HepG2 (cell line): ENCODE data around the gene CTCF. TPM values are rescaled to one million over a fixed set of nuclear protein-coding genes. Genes with fewer than 3 reads are reported as not detected.

Experiments used
- FOXC1 ChIP-seq: sonication (generic); formaldehyde crosslinking; IDR thresholded peaks from 2 replicates; pipeline ENCODE4 v1.8.0; 2022; ENCODE audit warnings: mild to moderate bottlenecking, missing genetic modification reagents, borderline replicate concordance
- FOXO1 ChIP-seq: sonication (generic); formaldehyde crosslinking; IDR thresholded peaks from 2 replicates; pipeline ENCODE4 v1.4.0; 2020; ENCODE audit warnings: missing genetic modification reagents
- GATAD1 ChIP-seq: IDR thresholded peaks from 2 replicates; pipeline ENCODE4 v1.6.1; 2016; ENCODE audit warnings: missing genetic modification reagents, missing compliant biosample characterization
- KLF12 ChIP-seq: sonication (generic); formaldehyde crosslinking; IDR thresholded peaks from 2 replicates; pipeline ENCODE4 v1.4.0; 2020; ENCODE audit warnings: missing genetic modification reagents, borderline replicate concordance
- KLF15 ChIP-seq: sonication (generic); formaldehyde crosslinking; IDR thresholded peaks from 2 replicates; pipeline ENCODE4 v1.8.1; 2023; ENCODE audit warnings: borderline replicate concordance, mild to moderate bottlenecking, inconsistent platforms, missing genetic modification reagents, mixed read lengths
- NPAS2 ChIP-seq: sonication (generic); formaldehyde crosslinking; IDR thresholded peaks from 2 replicates; pipeline ENCODE4 v1.8.0; 2022; ENCODE audit warnings: mild to moderate bottlenecking, missing genetic modification reagents, borderline replicate concordance
- RARG ChIP-seq: sonication (generic); formaldehyde crosslinking; IDR thresholded peaks from 2 replicates; pipeline ENCODE4 v1.4.0; 2020; ENCODE audit warnings: low read depth, mild to moderate bottlenecking, missing genetic modification reagents
- RCOR2 ChIP-seq: IDR thresholded peaks from 2 replicates; pipeline ENCODE4 v1.6.1; 2016; ENCODE audit warnings: missing biosample characterization, missing genetic modification reagents
- RFX1 ChIP-seq: fragments of 450-650 bp; IDR thresholded peaks from 2 replicates; pipeline ENCODE4 v1.6.1; 2017
- SKIL ChIP-seq: sonication (generic); formaldehyde crosslinking; IDR thresholded peaks from 2 replicates; pipeline ENCODE4 v1.8.0; 2022; ENCODE audit warnings: missing genetic modification reagents, mild to moderate bottlenecking, moderate library complexity, borderline replicate concordance
- STAT5B ChIP-seq: sonication (generic); formaldehyde crosslinking; IDR thresholded peaks from 2 replicates; pipeline ENCODE4 v1.4.0; 2020; ENCODE audit warnings: missing genetic modification reagents
- ZBTB1 ChIP-seq: sonication (generic); formaldehyde crosslinking; IDR thresholded peaks from 2 replicates; pipeline ENCODE4 v1.4.0; 2020; ENCODE audit warnings: missing genetic modification reagents, borderline replicate concordance
- ZBTB20 ChIP-seq: sonication (generic); formaldehyde crosslinking; IDR thresholded peaks from 2 replicates; pipeline ENCODE4 v1.8.1; 2023; ENCODE audit warnings: missing genetic modification reagents, low read depth, mild to moderate bottlenecking, borderline replicate concordance
- ZEB1 ChIP-seq: IDR thresholded peaks from 2 replicates; pipeline ENCODE4 v1.6.1; 2012; ENCODE audit warnings: mild to moderate bottlenecking, low read depth, inconsistent platforms; ENCODE audit not compliant: insufficient replicate concordance
- ZFP37 ChIP-seq: sonication (generic); formaldehyde crosslinking; IDR thresholded peaks from 2 replicates; pipeline ENCODE4 v1.4.0; 2020; ENCODE audit warnings: missing genetic modification reagents, borderline replicate concordance
- ZMAT3 ChIP-seq: sonication (generic); formaldehyde crosslinking; conservative IDR thresholded peaks from 2 replicates; pipeline ENCODE4 v1.7.0; 2021; ENCODE audit warnings: missing genetic modification reagents
- ZNF230 ChIP-seq: sonication (generic); formaldehyde crosslinking; IDR thresholded peaks from 2 replicates; pipeline ENCODE4 v1.4.0; 2020; ENCODE audit warnings: mild to moderate bottlenecking, missing genetic modification reagents
- ZNF34 ChIP-seq: sonication (generic); formaldehyde crosslinking; IDR thresholded peaks from 2 replicates; pipeline ENCODE4 v1.4.0; 2020; ENCODE audit warnings: mild to moderate bottlenecking, missing genetic modification reagents, borderline replicate concordance
- ZNF367 ChIP-seq: sonication (generic); formaldehyde crosslinking; IDR thresholded peaks from 2 replicates; pipeline ENCODE4 v1.4.0; 2020; ENCODE audit warnings: missing genetic modification reagents, borderline replicate concordance
- ZNF382 ChIP-seq: sonication (generic); formaldehyde crosslinking; IDR thresholded peaks from 2 replicates; pipeline ENCODE4 v1.5.0; 2020; ENCODE audit warnings: missing genetic modification reagents, mild to moderate bottlenecking, borderline replicate concordance
- ZNF496 ChIP-seq: sonication (generic); formaldehyde crosslinking; IDR thresholded peaks from 2 replicates; pipeline ENCODE4 v1.8.1; 2023; ENCODE audit warnings: mild to moderate bottlenecking, moderate library complexity, missing genetic modification reagents; ENCODE audit not compliant: insufficient replicate concordance
- ZNF878 ChIP-seq: sonication (generic); formaldehyde crosslinking; IDR thresholded peaks from 2 replicates; pipeline ENCODE4 v1.8.1; 2023; ENCODE audit warnings: mild to moderate bottlenecking, missing genetic modification reagents, moderate library complexity
- ZNF891 ChIP-seq: sonication (generic); formaldehyde crosslinking; IDR thresholded peaks from 2 replicates; pipeline ENCODE4 v1.5.0; 2020; ENCODE audit warnings: mild to moderate bottlenecking, missing genetic modification reagents
- ZSCAN29 ChIP-seq: sonication (generic); formaldehyde crosslinking; conservative IDR thresholded peaks from 2 replicates; pipeline ENCODE4 v1.4.0; 2020; ENCODE audit warnings: mild to moderate bottlenecking, missing genetic modification reagents
- polyA plus RNA-seq, 8 experiments: library from polyadenylated mRNA; depleted of rRNA in 3 of 8; stranded (reverse) in 7 of 8; unstranded in 1 of 8; fragments of >200 nt; fragmentation: Illumina TruSeq in 4 of 8; extraction: Trizol in 4 of 8; gene quantifications; 2 replicates each; pipeline versions ENCODE4 v1.2.1 to v1.2.3, GENCODE V29; 2011 to 2016; ENCODE audit warnings: low read depth in 4 of 8, missing spikeins in 1 of 8, mixed read lengths in 1 of 8; ENCODE audit not compliant: insufficient read depth in 1 of 8
- total RNA-seq, 5 experiments: library from RNA; depleted of rRNA; stranded (reverse); fragments of >200 nt; fragmentation: Illumina TruSeq; extraction: Trizol; gene quantifications; 2 replicates each; pipeline ENCODE4 v1.2.3, GENCODE V29; 2016; ENCODE audit warnings: low read depth in 1 of 5
- TF ChIP-seq, protein P1 (sequence below): sonication (generic); formaldehyde crosslinking; IDR thresholded peaks from 2 replicates; pipeline ENCODE4 v1.4.0; 2020; ENCODE audit warnings: missing genetic modification reagents
- TF ChIP-seq, protein P2 (sequence below): sonication (generic); formaldehyde crosslinking; IDR thresholded peaks from 2 replicates; pipeline ENCODE4 v1.4.0; 2020; ENCODE audit warnings: low read depth, mild to moderate bottlenecking, missing genetic modification reagents

The CTCF gene
- total and polyA plus RNA-seq, 2 of the 13 experiments (the other 11 are each of a cell fraction or from before 2014, with no cell fraction given), result 19.5 to 37.5 TPM

DNA sequence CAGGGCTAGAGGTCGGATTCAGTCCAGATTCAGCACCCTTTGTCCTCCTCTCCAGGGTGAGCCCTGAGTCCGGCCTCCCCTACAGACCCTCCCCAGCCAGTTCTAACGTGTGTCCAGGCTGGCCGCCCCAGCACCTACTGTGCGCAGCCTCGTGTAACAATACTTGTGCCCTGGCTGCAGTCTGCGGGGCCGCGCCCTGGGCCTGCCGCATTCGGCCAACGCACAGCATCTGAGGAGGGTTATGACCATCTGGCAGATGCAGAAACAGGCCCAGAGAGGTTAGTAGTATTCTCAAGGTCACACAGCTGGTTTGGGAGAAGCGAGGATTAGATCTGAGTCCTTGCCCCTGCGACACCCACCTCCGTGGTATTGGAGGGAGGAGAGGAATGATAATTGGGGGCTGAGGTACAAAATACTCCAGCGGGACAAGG is 32.7 kb upstream of the CTCF start (continued):
- TF ChIP-seq, protein P1, sequence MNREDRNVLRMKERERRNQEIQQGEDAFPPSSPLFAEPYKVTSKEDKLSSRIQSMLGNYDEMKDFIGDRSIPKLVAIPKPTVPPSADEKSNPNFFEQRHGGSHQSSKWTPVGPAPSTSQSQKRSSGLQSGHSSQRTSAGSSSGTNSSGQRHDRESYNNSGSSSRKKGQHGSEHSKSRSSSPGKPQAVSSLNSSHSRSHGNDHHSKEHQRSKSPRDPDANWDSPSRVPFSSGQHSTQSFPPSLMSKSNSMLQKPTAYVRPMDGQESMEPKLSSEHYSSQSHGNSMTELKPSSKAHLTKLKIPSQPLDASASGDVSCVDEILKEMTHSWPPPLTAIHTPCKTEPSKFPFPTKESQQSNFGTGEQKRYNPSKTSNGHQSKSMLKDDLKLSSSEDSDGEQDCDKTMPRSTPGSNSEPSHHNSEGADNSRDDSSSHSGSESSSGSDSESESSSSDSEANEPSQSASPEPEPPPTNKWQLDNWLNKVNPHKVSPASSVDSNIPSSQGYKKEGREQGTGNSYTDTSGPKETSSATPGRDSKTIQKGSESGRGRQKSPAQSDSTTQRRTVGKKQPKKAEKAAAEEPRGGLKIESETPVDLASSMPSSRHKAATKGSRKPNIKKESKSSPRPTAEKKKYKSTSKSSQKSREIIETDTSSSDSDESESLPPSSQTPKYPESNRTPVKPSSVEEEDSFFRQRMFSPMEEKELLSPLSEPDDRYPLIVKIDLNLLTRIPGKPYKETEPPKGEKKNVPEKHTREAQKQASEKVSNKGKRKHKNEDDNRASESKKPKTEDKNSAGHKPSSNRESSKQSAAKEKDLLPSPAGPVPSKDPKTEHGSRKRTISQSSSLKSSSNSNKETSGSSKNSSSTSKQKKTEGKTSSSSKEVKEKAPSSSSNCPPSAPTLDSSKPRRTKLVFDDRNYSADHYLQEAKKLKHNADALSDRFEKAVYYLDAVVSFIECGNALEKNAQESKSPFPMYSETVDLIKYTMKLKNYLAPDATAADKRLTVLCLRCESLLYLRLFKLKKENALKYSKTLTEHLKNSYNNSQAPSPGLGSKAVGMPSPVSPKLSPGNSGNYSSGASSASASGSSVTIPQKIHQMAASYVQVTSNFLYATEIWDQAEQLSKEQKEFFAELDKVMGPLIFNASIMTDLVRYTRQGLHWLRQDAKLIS (CRISPR knock-in tag), result no peak
- TF ChIP-seq FOXC1 (CRISPR knock-in tag) (0 out of 2 replicates have a peak, but pooled peaks have one; percentile 7), KLF12 (no peak), RCOR2 (CRISPR knock-in tag) (no peak; the same call in 1 of the 2 replicates), ZNF382 (CRISPR knock-in tag) (no peak), NPAS2 (CRISPR knock-in tag) (no peak), ZNF878 (no peak), STAT5B (no peak), RARG (CRISPR knock-in tag) (no peak), ZNF367 (CRISPR knock-in tag) (no peak), SKIL (no peak), ZSCAN29 (CRISPR knock-in tag) (no peak), ZMAT3 (CRISPR knock-in tag) (no peak), GATAD1 (CRISPR knock-in tag) (no peak), KLF15 (CRISPR knock-in tag) (no peak), ZEB1 (no peak), ZNF891 (peak; percentile 4; the same call in 1 of the 2 replicates), ZBTB20 (CRISPR knock-in tag) (0 out of 2 replicates have a peak, but pooled peaks have one; percentile 34), ZNF230 (CRISPR knock-in tag) (no peak), FOXO1 (CRISPR knock-in tag) (no peak), ZNF34 (CRISPR knock-in tag) (no peak), ZFP37 (CRISPR knock-in tag) (no peak), ZBTB1 (no peak), RFX1 (no peak), ZNF496 (CRISPR knock-in tag) (no peak)
- TF ChIP-seq, protein P2, sequence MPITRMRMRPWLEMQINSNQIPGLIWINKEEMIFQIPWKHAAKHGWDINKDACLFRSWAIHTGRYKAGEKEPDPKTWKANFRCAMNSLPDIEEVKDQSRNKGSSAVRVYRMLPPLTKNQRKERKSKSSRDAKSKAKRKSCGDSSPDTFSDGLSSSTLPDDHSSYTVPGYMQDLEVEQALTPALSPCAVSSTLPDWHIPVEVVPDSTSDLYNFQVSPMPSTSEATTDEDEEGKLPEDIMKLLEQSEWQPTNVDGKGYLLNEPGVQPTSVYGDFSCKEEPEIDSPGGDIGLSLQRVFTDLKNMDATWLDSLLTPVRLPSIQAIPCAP (CRISPR knock-in tag), result no peak
